GM12865 (cell line): ENCODE results near the gene KCNJ6.
A peak's percentile ranks its signal among the peaks of the same experiment; 100 is the strongest.

Experiments used
- DNase-seq: peaks from one replicate; pipeline ENCODE4 v3.0.0; 2010; ENCODE audit warnings: low read depth
- H3K4me3 ChIP-seq: 2 replicates; pipeline ENCODE4 v1.5.1; 2011; ENCODE audit warnings: mild to moderate bottlenecking, low read depth, low read length, control low read depth
- CTCF ChIP-seq: IDR thresholded peaks from 2 replicates; pipeline ENCODE4 v1.5.1; 2011; ENCODE audit warnings: low read length, control low read depth, low read depth, inconsistent platforms; ENCODE audit not compliant: insufficient read depth; ENCODE audit errors: missing control alignments

The KCNJ6 gene

GRCh38 chr21:37564924-37565529 lies 351.2 kb downstream of the KCNJ6 start:
- DNase-seq, result no peak
- TF ChIP-seq CTCF, result no peak
- no peak overlapping the region for H3K4me3 ChIP-seq

DNA sequence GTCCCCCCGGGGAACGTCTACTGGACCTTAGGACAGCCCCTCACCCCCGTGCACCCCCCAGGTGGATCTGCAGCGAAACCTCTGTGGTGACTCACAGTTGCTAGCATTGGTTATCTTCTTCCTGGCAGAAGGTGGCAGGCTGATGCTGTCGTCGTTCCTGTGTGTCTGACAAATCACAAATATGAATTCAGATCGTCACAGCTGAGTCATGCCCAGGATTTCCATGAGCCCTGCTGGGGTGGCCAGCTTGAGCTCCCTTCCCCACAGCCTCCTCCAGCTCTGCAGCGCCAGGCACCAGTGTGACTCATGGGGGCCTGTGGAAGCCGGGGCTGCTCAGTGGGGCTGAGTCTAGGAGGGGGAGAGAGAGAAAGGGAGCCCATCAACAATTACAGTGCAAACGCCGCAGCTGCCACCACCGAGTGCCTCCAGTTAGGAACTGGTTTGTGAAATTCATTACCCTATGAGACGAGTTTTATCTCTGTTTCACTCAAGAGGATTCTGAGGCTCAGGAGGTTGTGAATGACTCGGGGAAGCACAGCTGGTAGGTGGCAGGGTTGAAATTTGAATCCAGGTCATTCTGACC lies 351.8 kb downstream of the KCNJ6 start:
- no peak for TF ChIP-seq CTCF
- peak overlapping the region; percentile 72 for H3K4me3 ChIP-seq
- DNase-seq, result peak; percentile 76

DNA sequence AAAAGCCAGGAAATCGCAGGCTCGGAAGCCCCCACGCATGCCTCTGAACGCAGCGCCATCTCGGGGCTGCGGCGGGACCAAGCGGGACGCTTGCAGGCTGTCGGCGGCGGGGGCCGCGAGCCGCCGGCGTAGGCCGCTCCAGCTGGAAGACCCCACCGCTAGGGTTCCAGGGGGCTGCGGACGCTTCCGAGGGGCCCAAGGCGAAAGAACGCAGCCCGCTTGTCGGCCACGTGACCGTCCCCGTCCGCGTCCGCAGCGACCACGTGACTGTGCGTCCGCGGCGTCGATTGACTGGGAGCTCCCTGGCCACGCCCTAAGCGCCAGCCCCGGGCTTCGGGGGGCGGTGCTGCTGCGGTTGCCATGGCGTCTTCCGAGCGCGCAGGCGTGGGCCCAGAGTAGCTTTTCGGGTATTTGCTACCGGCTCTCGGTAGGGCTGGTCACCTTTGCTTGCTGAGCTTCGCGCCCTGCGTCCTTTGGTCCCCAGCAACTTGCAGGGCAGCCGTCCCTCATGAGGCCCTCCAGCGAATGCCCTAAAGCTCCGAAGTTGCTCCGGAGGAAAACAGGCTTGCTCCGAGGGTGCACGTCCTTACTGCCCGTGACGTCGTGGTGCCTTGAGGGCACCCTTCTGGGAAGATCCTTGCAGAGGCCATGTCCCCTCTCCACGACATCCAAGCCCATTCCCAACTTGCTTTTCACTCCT lies 352.5 kb downstream of the KCNJ6 start:
- TF ChIP-seq CTCF, result peak; percentile 42
- H3K4me3 ChIP-seq, result peak overlapping the region; percentile 72
- peak; percentile 97 for DNase-seq

DNA sequence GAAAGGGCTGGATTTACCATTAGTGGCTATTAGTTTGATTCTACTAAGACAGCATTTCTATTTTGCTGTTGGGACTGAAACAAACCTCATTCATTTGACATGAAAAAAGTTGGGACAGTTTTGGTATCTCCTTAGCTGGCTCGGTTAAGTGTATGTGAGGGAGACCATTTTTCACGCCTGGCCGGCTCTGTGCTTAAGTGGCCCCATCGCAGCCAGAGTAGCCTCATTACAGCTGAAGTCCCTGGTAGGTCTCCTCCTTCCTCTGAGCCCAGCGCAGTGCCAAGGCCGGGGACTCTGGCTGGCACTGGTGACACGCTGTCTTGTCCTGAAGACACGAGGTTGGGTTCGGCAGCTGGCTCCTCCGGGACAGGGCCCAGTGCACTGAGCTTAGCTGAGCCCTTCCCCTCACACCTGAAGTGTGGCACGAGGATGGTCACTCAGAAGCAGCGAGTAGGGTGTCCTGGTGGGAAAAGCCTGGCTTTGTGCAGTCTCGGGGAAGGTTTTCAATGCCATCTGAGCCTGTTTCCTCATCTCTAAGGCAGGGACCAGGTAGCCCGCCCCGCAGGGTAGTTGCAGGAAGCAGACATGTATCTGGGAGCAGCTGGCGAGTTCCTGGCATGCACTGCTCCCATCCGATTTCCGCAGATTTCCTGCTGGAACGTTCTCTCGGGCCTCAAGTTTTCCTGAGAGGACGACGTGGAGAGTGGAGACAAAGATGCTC lies 353.2 kb downstream of the KCNJ6 start:
- H3K4me3 ChIP-seq, result peak overlapping the region; percentile 72
- DNase-seq, result peak; percentile 5
- no peak for TF ChIP-seq CTCF

GRCh38 chr21:37561941-37562919 lies 354.0 kb downstream of the KCNJ6 start:
- H3K4me3 ChIP-seq, result no peak overlapping the region
- TF ChIP-seq CTCF, result no peak
- no peak for DNase-seq

DNA sequence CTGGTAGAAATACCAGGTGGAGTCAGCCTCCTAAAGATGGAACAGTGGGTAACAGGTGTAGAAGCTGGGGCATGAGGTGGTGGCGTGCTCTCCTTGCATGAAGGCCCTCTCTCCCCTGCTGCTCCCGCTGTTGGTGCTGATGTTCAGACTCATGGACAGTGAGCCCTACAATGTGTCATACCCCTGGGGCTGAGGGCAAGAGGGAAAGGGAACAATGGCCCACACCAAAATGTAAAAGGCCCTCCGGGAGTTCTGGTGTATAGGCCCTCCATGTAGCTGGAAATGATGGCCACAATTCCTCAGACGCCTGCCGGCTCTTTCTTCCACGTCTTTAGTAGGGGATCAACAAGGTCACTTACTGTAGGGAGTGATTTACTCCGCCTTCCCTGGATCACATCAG lies 354.8 kb downstream of the KCNJ6 start:
- no peak for DNase-seq
- TF ChIP-seq CTCF, result no peak

More for the DNA sequence above, 354.8 kb downstream of the KCNJ6 start:
- no peak overlapping the region for H3K4me3 ChIP-seq
